Smooth muscle cell of the brain vasculature (primary cell): Measurements from ENCODE around the gene GNL2.
"Not testable (repeated sequence)": the region's sequence is repeated elsewhere in the genome, so short reads cannot be mapped to it uniquely, and the experiment has no call there.

Experiments
- DNase-seq: peaks from one replicate; pipeline ENCODE4 v3.0.0-alpha.2; 2012; ENCODE audit warnings: low read depth, low spot score

The GNL2 gene

GRCh38 chr1:37609002-37609401 lies 13.3 kb upstream of the GNL2 start:
- no peak for DNase-seq

GRCh38 chr1:37606481-37607263 lies 10.9 kb upstream of the GNL2 start:
- DNase-seq = no peak

GRCh38 chr1:37605806-37606474 lies 10.2 kb upstream of the GNL2 start:
- no peak for DNase-seq

- no peak for DNase-seq
Measured at GRCh38 chr1:37605061-37605650, 9.4 kb upstream of the GNL2 start.

- no peak for DNase-seq
Measured at GRCh38 chr1:37602750-37603694, 7.3 kb upstream of the GNL2 start.

GRCh38 chr1:37601441-37601840 lies 5.7 kb upstream of the GNL2 start:
- DNase-seq = no peak

- no peak for DNase-seq
Measured at GRCh38 chr1:37599940-37600339, 4.2 kb upstream of the GNL2 start.

GRCh38 chr1:37596182-37596667 lies 488 bp upstream of the GNL2 start:
- DNase-seq = no peak

GRCh38 chr1:37593726-37594125 lies 2.0 kb downstream of the GNL2 start:
- DNase-seq = no peak

GRCh38 chr1:37588939-37589338 lies 6.8 kb downstream of the GNL2 start:
- no peak for DNase-seq

GRCh38 chr1:37584544-37584943 lies 11.2 kb downstream of the GNL2 start:
- not testable (repeated sequence) for DNase-seq

- DNase-seq = no peak
Measured at GRCh38 chr1:37575692-37576091, 20.0 kb downstream of the GNL2 start.

- DNase-seq = no peak
Measured at GRCh38 chr1:37574834-37575480, 20.8 kb downstream of the GNL2 start.

- no peak for DNase-seq
Measured at GRCh38 chr1:37570528-37571334, 25.0 kb downstream of the GNL2 start.

GRCh38 chr1:37567023-37567422 lies 28.7 kb downstream of the GNL2 start:
- DNase-seq = no peak

- DNase-seq = no peak
Measured at GRCh38 chr1:37564892-37565291, 30.8 kb downstream of the GNL2 start.

GRCh38 chr1:37562984-37563383 lies 32.8 kb downstream of the GNL2 start:
- DNase-seq = no peak

- no peak for DNase-seq
Measured at GRCh38 chr1:37561133-37562132, 34.3 kb downstream of the GNL2 start.
